Measurements from ENCODE around the gene GFRA1. TPM values are rescaled to one million over a fixed set of nuclear protein-coding genes. Genes with fewer than 3 reads are reported as not detected.

Gene GFRA1
- polyA plus RNA-seq, 1 experiment: 6.8 TPM

GRCh38 chr10:116150606-116151005, 122.4 kb downstream of the GFRA1 start:
- no peaks in the 10 kb centered on the region for H3K27me3 ChIP-seq (ENCODE audit: control insufficient read depth, insufficient read depth, low read length)
- DNase-seq (ENCODE audit: low read depth, low spot score): no peak
- H3K9me3 ChIP-seq (ENCODE audit: control insufficient read depth, insufficient read depth, low read length): no peaks in the 10 kb centered on the region
- no peak for TF ChIP-seq CTCF (IDR thresholded peaks at IDR 0.05; ENCODE audit: low read depth, low read length)
- ChIA-PET POLR2A (no interaction called here), CTCF (no interaction called here)
- no peak overlapping the region for H3K27ac ChIP-seq (ENCODE audit: low read depth, low read length)
- H3K4me3 ChIP-seq (ENCODE audit: low read depth, low read length): no peak overlapping the region

GRCh38 chr10:116147147-116147905, 125.7 kb downstream of the GFRA1 start:
- TF ChIP-seq CTCF (IDR thresholded peaks at IDR 0.05; ENCODE audit: low read depth, low read length): no peak
- no peaks in the 10 kb centered on the region for H3K27me3 ChIP-seq (ENCODE audit: control insufficient read depth, insufficient read depth, low read length)
- H3K9me3 ChIP-seq (ENCODE audit: control insufficient read depth, insufficient read depth, low read length): no peaks in the 10 kb centered on the region
- no peak for DNase-seq (ENCODE audit: low read depth, low spot score)
- no peak overlapping the region for H3K27ac ChIP-seq (ENCODE audit: low read depth, low read length)
- CTCF ChIA-PET: no interaction called here
- H3K4me3 ChIP-seq (ENCODE audit: low read depth, low read length): no peak overlapping the region
- POLR2A ChIA-PET: no interaction called here

- no peak overlapping the region for H3K27ac ChIP-seq (ENCODE audit: low read depth, low read length)
- no peak overlapping the region for H3K4me3 ChIP-seq (ENCODE audit: low read depth, low read length)
- H3K27me3 ChIP-seq (ENCODE audit: control insufficient read depth, insufficient read depth, low read length): no peaks in the 10 kb centered on the region
- POLR2A ChIA-PET: no interaction called here
- H3K9me3 ChIP-seq (ENCODE audit: control insufficient read depth, insufficient read depth, low read length): no peaks in the 10 kb centered on the region
- CTCF ChIA-PET: interaction anchor here (0.6 kb wide), 1 partner anchor 347 kb away, joined by 3 read pairs; no protein-coding TSS in a partner anchor
- no peak for DNase-seq (ENCODE audit: low read depth, low spot score)
- no peak for TF ChIP-seq CTCF (IDR thresholded peaks at IDR 0.05; ENCODE audit: low read depth, low read length)
Observed at GRCh38 chr10:116146372-116147140, 126.5 kb downstream of the GFRA1 start.

GRCh38 chr10:116143673-116144222, 129.3 kb downstream of the GFRA1 start:
- no peak for DNase-seq (ENCODE audit: low read depth, low spot score)
- no peak for TF ChIP-seq CTCF (IDR thresholded peaks at IDR 0.05; ENCODE audit: low read depth, low read length)
- ChIA-PET CTCF (no interaction called here), POLR2A (no interaction called here)
- Histone ChIP-seq H3K9me3 (ENCODE audit: control insufficient read depth, insufficient read depth, low read length) (no peaks in the 10 kb centered on the region), H3K27me3 (ENCODE audit: control insufficient read depth, insufficient read depth, low read length) (no peaks in the 10 kb centered on the region), H3K4me3 (ENCODE audit: low read depth, low read length) (no peak overlapping the region), H3K27ac (ENCODE audit: low read depth, low read length) (no peak overlapping the region)

- Histone ChIP-seq H3K9me3 (ENCODE audit: control insufficient read depth, insufficient read depth, low read length) (no peaks in the 10 kb centered on the region), H3K4me3 (ENCODE audit: low read depth, low read length) (no peak overlapping the region), H3K27me3 (ENCODE audit: control insufficient read depth, insufficient read depth, low read length) (no peaks in the 10 kb centered on the region), H3K27ac (ENCODE audit: low read depth, low read length) (no peak overlapping the region)
- ChIA-PET CTCF (no interaction called here), POLR2A (no interaction called here)
- no peak for DNase-seq (ENCODE audit: low read depth, low spot score)
- no peak for TF ChIP-seq CTCF (IDR thresholded peaks at IDR 0.05; ENCODE audit: low read depth, low read length)
Observed at GRCh38 chr10:116141855-116142254, 131.2 kb downstream of the GFRA1 start.
